Epithelial cell of esophagus (primary cell): Measurements from ENCODE around the gene HTR2A.

Experiments used
- DNase-seq: peaks from one replicate; pipeline ENCODE4 v3.0.0; 2010; ENCODE audit warnings: low read depth
- H3K4me3 ChIP-seq: 2 replicates; pipeline ENCODE4 v1.5.1; 2011; ENCODE audit warnings: mild to moderate bottlenecking, low read length, control low read depth
- TF ChIP-seq, protein P1 (sequence below): IDR thresholded peaks from 2 replicates; pipeline ENCODE4 v1.5.1; 2011; ENCODE audit warnings: low read depth, mild to moderate bottlenecking, low read length, control low read depth, inconsistent platforms; ENCODE audit not compliant: insufficient read depth; ENCODE audit errors: missing control alignments

The HTR2A gene

DNA sequence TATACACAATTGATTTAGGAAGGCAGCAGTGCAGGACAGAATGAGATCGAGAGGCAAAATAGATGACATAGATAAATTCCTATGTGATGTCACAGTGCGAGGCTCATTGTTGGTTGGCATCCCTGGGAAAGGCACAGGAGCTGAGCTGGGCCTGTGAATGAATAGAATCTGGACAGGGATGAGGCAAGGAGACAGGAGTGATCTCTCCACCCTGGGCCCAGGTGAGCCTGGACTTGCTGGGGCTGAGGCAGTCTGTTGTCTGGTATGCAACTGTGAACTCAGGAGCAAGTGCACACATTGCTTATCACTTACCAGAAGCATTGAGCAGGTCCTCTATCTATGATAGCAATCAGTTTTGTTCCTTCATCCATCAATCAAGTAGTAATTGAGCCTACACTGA is 51.7 kb downstream of the HTR2A start:
- DNase-seq = no peak
- TF ChIP-seq, protein P1, sequence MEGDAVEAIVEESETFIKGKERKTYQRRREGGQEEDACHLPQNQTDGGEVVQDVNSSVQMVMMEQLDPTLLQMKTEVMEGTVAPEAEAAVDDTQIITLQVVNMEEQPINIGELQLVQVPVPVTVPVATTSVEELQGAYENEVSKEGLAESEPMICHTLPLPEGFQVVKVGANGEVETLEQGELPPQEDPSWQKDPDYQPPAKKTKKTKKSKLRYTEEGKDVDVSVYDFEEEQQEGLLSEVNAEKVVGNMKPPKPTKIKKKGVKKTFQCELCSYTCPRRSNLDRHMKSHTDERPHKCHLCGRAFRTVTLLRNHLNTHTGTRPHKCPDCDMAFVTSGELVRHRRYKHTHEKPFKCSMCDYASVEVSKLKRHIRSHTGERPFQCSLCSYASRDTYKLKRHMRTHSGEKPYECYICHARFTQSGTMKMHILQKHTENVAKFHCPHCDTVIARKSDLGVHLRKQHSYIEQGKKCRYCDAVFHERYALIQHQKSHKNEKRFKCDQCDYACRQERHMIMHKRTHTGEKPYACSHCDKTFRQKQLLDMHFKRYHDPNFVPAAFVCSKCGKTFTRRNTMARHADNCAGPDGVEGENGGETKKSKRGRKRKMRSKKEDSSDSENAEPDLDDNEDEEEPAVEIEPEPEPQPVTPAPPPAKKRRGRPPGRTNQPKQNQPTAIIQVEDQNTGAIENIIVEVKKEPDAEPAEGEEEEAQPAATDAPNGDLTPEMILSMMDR = no peak
- H3K4me3 ChIP-seq = no peak overlapping the region

DNA sequence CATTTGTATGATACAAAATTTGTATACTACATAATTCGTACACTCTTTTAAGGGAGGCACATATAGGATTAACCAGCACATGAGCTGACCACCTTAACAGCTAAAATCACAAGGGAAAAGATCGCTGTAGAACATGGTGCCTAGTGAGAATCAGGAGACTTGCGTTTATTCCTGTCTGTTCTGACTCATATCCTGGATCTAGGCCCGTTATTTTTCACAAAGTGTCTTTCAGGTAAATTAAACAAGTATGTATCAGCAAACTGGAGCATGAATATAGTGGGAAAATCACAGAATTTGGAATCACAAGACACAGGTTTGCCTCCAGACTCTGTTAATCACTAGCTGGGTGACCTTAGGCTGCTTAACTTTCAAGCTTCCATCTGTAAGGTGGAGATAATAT is 52.4 kb downstream of the HTR2A start:
- DNase-seq = peak; percentile 21
- no peak overlapping the region for H3K4me3 ChIP-seq
- TF ChIP-seq, protein P1 = no peak

GRCh38 chr13:46839399-46839798 is 57.5 kb downstream of the HTR2A start:
- TF ChIP-seq, protein P1 = no peak
- no peak for DNase-seq
- no peak overlapping the region for H3K4me3 ChIP-seq

DNA sequence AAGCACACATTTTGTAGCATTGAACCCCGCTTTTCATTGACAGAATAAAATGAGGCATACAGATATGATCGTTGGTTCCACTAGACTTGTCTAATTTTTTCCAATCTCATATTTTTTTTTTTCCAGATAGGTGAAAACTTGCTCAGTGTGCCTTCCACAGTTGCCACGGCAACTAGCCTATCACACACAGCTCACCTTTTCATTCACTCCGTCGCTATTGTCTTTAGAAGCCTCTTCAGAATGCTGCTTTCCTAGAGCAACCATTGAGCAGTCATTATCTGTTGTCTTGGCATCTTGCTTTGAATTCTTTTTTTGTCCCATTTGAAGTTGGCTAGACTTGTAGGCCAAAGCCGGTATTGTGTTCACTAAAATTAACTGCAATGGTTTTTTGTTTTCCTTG is 62.2 kb downstream of the HTR2A start:
- TF ChIP-seq, protein P1 = no peak
- no peak overlapping the region for H3K4me3 ChIP-seq
- no peak for DNase-seq

DNA sequence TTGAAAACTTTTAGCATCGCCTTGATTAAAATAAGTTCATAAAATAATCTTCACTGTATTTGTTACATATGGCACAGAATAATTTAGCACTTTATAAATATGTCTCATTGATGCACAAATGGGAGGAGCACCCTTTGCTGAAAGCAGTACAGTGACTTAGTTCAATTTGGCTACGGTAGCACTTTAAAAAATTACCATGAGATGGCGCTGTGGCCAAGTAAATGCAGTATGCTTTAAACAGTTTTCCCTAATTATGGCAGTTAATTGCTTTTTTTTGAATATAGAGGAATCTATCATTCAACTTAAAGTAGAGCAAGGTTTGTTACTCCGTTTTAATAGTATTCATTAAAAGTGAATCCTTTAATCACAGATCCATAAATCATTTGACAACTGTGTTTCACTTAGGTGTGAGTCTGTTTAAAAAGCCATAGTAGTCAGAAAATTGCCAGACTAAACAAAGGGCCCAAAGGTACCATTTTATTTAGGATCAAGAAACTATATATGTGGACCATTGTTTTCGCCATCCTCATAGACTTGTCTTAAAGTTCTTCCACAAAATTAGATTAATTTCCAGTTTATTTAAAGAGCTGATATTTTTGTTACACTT is 65.2 kb downstream of the HTR2A start:
- TF ChIP-seq, protein P1 = peak; percentile 69
- H3K4me3 ChIP-seq = no peak overlapping the region
- peak; percentile 64 for DNase-seq

GRCh38 chr13:46830405-46831005 is 66.3 kb downstream of the HTR2A start:
- no peak overlapping the region for H3K4me3 ChIP-seq
- DNase-seq = no peak
- TF ChIP-seq, protein P1 = no peak

DNA sequence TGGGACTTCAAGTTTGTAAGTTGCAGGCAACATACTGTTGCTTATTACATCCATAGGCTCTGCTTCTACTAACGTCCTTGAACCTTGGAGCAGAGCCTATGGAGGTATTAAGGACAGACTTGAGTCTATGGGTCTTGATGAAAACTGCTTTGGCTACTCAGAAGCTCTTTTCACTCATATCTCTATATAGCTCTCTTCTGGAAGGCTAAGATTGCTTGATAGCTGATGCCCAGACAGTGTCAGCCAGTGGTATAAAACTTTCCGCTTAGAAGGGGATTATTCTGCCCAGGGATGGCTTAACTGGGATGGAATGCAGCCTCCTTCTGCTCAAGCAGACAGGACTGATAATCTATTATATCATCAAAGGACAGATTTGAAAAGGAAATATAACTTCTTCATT is 74.3 kb downstream of the HTR2A start:
- H3K4me3 ChIP-seq = no peak overlapping the region
- DNase-seq = no peak
- TF ChIP-seq, protein P1 = no peak
